OCI-LY7 (cell line): ENCODE measurements around the gene TMEM185B. TPM values are rescaled to one million over a fixed set of nuclear protein-coding genes. Genes with fewer than 3 reads are reported as not detected.

ENCODE experiments used
- BruUV-seq: library from RNA; stranded (reverse); fragments of 400-500 nt; replicated peaks from 2 replicates; lab custom pipeline; 2021; lab: Mats Ljungman, UMichigan
- CTCF ChIA-PET: fragments of 300-600 bp; sonication (Branson Sonifier 250); formaldehyde crosslinking; loops from one replicate; lab custom pipeline; 2022; ENCODE audit warnings: antibody characterized with exemption; ENCODE audit not compliant: unreplicated experiment; lab: Charles Lee
- POLR2A ChIA-PET: fragments of 300-600 bp; sonication (Branson Sonifier 250); formaldehyde crosslinking; loops from one replicate; lab custom pipeline; 2022; ENCODE audit warnings: antibody characterized with exemption; lab: Charles Lee
- DNase-seq: peaks from one replicate; pipeline ENCODE4 v3.0.0-alpha.2; 2015; ENCODE audit warnings: low spot score
- H2AFZ ChIP-seq: fragments of 200-600 bp; sonication (generic), shearing (Covaris generic); 2 replicates; pipeline ENCODE4 v1.6.1; 2014; ENCODE audit warnings: mild to moderate bottlenecking, antibody characterized with exemption, low read length, moderate library complexity
- H3K27ac ChIP-seq: fragments of 200-600 bp; sonication (generic); 2 replicates; pipeline ENCODE4 v1.5.1; 2014; ENCODE audit warnings: mixed run types, low read depth, mild to moderate bottlenecking, moderate library complexity, low read length, inconsistent platforms; ENCODE audit not compliant: poor library complexity, severe bottlenecking
- H3K36me3 ChIP-seq: fragments of 200-600 bp; sonication (generic); 2 replicates; pipeline ENCODE4 v1.6.1; 2014; ENCODE audit warnings: mild to moderate bottlenecking, antibody characterized with exemption, low read length, moderate library complexity, mixed read lengths; ENCODE audit not compliant: insufficient read depth
- H3K4me1 ChIP-seq: fragments of 200-600 bp; sonication (generic); 2 replicates; pipeline ENCODE4 v1.5.1; 2014; ENCODE audit warnings: mild to moderate bottlenecking, low read length; ENCODE audit not compliant: insufficient read depth, poor library complexity, severe bottlenecking
- H3K4me2 ChIP-seq: fragments of 200-600 bp; sonication (generic); 2 replicates; pipeline ENCODE4 v1.6.1; 2014; ENCODE audit warnings: mild to moderate bottlenecking, low read length
- H3K4me3 ChIP-seq: fragments of 200-600 bp; sonication (generic); 2 replicates; pipeline ENCODE4 v1.5.1; 2014; ENCODE audit warnings: mild to moderate bottlenecking, low read depth, low read length; ENCODE audit not compliant: poor library complexity, severe bottlenecking
- H3K79me2 ChIP-seq: fragments of 200-600 bp; sonication (generic); 2 replicates; pipeline ENCODE4 v1.6.1; 2016; ENCODE audit warnings: low read depth, mild to moderate bottlenecking, low read length, moderate library complexity, mixed read lengths; ENCODE audit not compliant: insufficient read depth
- H3K9me2 ChIP-seq: fragments of 200-600 bp; sonication (generic); 2 replicates; pipeline ENCODE4 v1.6.1; 2016; ENCODE audit warnings: mild to moderate bottlenecking, low read length, mixed read lengths; ENCODE audit not compliant: insufficient read depth
- H3K9me3 ChIP-seq: fragments of 200-600 bp; sonication (generic); 2 replicates; pipeline ENCODE4 v1.6.1; 2014; ENCODE audit warnings: mild to moderate bottlenecking, mixed run types, low read length, mixed read lengths
- H4K20me1 ChIP-seq: fragments of 200-600 bp; sonication (generic); 2 replicates; pipeline ENCODE4 v1.6.1; 2014; ENCODE audit warnings: mild to moderate bottlenecking, antibody characterized with exemption, low read length, moderate library complexity, mixed read lengths; ENCODE audit not compliant: insufficient read depth
- EZH2phosphoT487 ChIP-seq: fragments of 200-600 bp; sonication (generic); IDR thresholded peaks from 2 replicates; pipeline ENCODE4 v1.6.1; 2018; ENCODE audit warnings: low read depth, borderline replicate concordance, mild to moderate bottlenecking, mixed run types, antibody characterized with exemption, low read length, moderate library complexity, mixed read lengths
- intact Hi-C: fragments of 100-400 bp; cut with micrococcal nuclease; formaldehyde crosslinking; loops from one replicate; pipeline ENCODE4 v1.10.0; 2022; ENCODE audit not compliant: unreplicated experiment
- total RNA-seq, 2 experiments: library from RNA; depleted of rRNA in 1 of 2; stranded (reverse); fragments of >200 nt in 1 of 2; shearing (Covaris generic) in 1 of 2; gene quantifications; 2 replicates each; pipeline ENCODE4 v1.2.3, GENCODE V29; 2014 to 2022
- TF ChIP-seq, protein P1 (sequence below): fragments of 200-600 bp; sonication (generic); conservative IDR thresholded peaks from 2 replicates; pipeline ENCODE4 v1.5.1; 2014; ENCODE audit warnings: mild to moderate bottlenecking, antibody characterized with exemption, low read length, moderate library complexity, mixed read lengths

Gene TMEM185B
- total RNA-seq, 2 experiments from 2014 or later, result 24.4 to 30.2 TPM

DNA sequence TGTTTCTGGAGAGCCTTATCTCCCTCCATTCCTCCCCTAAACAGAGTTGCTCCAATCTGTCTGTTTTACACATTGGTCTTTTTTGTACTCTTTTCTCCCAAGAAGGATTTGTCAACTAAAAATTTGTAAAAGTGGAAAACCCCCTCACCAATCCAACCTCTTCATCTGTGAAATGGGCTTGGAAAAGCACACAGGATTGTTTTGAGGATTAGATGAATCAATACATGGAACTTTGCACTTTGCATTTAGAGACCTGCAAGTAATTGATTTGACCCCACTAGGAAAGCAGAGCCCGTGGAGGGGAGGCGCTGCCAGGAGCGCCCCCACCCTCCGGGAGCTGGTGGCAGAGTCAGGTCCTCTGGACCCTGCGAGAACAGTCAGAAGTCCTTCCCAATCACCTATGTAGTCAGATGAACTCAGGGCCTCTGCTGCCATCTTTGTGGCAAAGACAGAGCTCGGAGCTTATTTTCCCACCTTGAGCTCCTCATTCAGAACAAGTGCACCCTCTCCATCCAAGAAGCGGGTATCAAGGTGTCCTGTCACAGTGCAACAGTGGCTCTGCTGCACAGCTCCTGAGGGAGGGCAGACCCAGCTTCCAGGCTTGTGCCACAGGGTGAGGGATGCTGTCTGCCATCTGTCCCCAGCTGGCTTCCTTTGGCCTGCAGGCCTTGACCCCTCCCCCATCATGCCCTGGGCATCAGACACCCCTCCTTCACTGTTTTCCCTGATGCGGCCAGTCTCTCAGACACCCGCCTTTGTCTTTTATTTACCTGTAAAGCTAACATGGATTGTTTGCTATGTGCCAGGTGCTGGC, 1.7 kb upstream of the TMEM185B start:
- ChIA-PET CTCF (no interaction called here), POLR2A (interaction anchor here (1.0 to 1.5 kb wide), 2 partner anchors 9 to 85 kb away, joined by 5 read pairs; no protein-coding TSS in a partner anchor)
- H3K27ac ChIP-seq, result no peak overlapping the region
- H4K20me1 ChIP-seq, result peaks cover 7% of the 10 kb centered on the region; the same call in 1 of the 2 replicates
- no peak overlapping the region for H2AFZ ChIP-seq
- H3K36me3 ChIP-seq, result peaks cover 18% of the 10 kb centered on the region; the same call in 1 of the 2 replicates
- intact Hi-C loops, result loop anchor here (5.0 kb wide), 1 partner anchor 468 kb away; the partner anchor contains the start of gene PTPN4
- H3K9me2 ChIP-seq, result no peaks in the 10 kb centered on the region
- H3K9me3 ChIP-seq, result no peaks in the 10 kb centered on the region
- peaks cover 23% of the 10 kb centered on the region for H3K79me2 ChIP-seq
- TF ChIP-seq, protein P1, sequence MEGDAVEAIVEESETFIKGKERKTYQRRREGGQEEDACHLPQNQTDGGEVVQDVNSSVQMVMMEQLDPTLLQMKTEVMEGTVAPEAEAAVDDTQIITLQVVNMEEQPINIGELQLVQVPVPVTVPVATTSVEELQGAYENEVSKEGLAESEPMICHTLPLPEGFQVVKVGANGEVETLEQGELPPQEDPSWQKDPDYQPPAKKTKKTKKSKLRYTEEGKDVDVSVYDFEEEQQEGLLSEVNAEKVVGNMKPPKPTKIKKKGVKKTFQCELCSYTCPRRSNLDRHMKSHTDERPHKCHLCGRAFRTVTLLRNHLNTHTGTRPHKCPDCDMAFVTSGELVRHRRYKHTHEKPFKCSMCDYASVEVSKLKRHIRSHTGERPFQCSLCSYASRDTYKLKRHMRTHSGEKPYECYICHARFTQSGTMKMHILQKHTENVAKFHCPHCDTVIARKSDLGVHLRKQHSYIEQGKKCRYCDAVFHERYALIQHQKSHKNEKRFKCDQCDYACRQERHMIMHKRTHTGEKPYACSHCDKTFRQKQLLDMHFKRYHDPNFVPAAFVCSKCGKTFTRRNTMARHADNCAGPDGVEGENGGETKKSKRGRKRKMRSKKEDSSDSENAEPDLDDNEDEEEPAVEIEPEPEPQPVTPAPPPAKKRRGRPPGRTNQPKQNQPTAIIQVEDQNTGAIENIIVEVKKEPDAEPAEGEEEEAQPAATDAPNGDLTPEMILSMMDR, result no peak
- TF ChIP-seq EZH2phosphoT487, result no peak
- H3K4me1 ChIP-seq, result peaks cover 68% of the 10 kb centered on the region
- no peak for DNase-seq
- H3K4me2 ChIP-seq, result peak overlapping the region; percentile 84
- BruUV-seq, result no TSS peak
- no peak overlapping the region for H3K4me3 ChIP-seq

DNA sequence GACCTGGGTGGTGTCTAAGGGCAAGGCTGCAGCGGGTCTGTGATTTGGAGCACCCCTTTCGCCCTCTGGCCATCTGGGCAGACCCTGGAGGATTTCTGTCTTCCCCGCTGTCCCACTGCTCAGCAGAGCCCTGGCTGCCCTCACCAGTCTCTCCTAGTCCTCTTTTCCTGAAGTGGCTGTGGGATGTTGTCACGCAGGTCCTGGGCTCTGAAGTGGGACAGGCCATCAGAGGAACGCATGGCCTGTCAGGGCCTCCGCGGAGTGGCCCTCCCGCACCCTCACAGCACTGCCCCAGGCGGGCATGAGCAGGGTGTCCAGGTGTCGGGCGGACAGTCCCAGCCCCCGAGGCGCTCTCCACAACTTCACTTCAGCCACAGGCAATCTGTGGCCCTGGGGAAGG, 1.1 kb upstream of the TMEM185B start:
- TF ChIP-seq, protein P1, result no peak
- no peak for TF ChIP-seq EZH2phosphoT487
- Histone ChIP-seq H2AFZ (no peak overlapping the region), H4K20me1 (peaks cover 7% of the 10 kb centered on the region; the same call in 1 of the 2 replicates), H3K4me2 (peak overlapping the region; percentile 84), H3K79me2 (peaks cover 23% of the 10 kb centered on the region), H3K9me3 (no peaks in the 10 kb centered on the region), H3K4me3 (peak overlapping the region; percentile 76), H3K9me2 (no peaks in the 10 kb centered on the region), H3K27ac (peak overlapping the region; percentile 78), H3K4me1 (peaks cover 65% of the 10 kb centered on the region), H3K36me3 (peaks cover 24% of the 10 kb centered on the region; the same call in 1 of the 2 replicates)
- DNase-seq, result no peak
- intact Hi-C loops, result loop anchor here (5.0 kb wide), 1 partner anchor 467 kb away; the partner anchor contains the start of gene PTPN4
- POLR2A ChIA-PET, result interaction anchor here (1.5 kb wide), 1 partner anchor 9 kb away, joined by 5 read pairs; no protein-coding TSS in a partner anchor
- CTCF ChIA-PET, result no interaction called here
- no TSS peak for BruUV-seq
